ENCODE measurements around the gene PRELID2. TPM values are rescaled to one million over a fixed set of nuclear protein-coding genes. Genes with fewer than 3 reads are reported as not detected.

Gene PRELID2
- total RNA-seq, 4 donors from 2014 or later, result 21.8 to 54.5 (median 34.4) TPM

DNA sequence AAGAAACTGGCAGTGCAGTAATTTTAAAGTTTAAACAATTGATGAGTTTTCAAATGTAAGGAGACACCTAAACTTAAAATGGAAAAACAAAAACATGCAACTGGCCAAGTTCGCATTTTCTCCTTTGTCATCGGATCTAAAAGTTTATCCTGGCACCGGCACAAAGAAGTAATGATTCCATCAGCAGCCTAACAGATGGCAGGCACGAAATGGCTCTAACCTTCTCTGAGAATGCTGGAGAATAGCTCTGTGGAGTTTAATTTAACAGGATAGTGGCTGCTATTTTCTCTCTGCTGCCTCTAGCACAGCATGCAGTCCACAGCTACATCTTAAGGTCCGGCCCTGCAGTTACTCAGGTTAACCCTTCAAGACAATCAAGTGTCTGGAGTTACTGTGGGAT is 82.2 kb downstream of the PRELID2 start:
- no peaks in the 10 kb centered on the region for H3K36me3 ChIP-seq
- no peaks in the 10 kb centered on the region for H3K9me3 ChIP-seq
- H3K27ac ChIP-seq, result no peak overlapping the region
- no peaks in the 10 kb centered on the region for H3K27me3 ChIP-seq
- TF ChIP-seq, protein P1, sequence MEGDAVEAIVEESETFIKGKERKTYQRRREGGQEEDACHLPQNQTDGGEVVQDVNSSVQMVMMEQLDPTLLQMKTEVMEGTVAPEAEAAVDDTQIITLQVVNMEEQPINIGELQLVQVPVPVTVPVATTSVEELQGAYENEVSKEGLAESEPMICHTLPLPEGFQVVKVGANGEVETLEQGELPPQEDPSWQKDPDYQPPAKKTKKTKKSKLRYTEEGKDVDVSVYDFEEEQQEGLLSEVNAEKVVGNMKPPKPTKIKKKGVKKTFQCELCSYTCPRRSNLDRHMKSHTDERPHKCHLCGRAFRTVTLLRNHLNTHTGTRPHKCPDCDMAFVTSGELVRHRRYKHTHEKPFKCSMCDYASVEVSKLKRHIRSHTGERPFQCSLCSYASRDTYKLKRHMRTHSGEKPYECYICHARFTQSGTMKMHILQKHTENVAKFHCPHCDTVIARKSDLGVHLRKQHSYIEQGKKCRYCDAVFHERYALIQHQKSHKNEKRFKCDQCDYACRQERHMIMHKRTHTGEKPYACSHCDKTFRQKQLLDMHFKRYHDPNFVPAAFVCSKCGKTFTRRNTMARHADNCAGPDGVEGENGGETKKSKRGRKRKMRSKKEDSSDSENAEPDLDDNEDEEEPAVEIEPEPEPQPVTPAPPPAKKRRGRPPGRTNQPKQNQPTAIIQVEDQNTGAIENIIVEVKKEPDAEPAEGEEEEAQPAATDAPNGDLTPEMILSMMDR (IDR thresholded peaks at IDR 0.05), result no peak
- no peak for TF ChIP-seq POLR2A (IDR thresholded peaks at IDR 0.05)
- intact Hi-C loops (cut with DNase I; ENCODE audit: low total_unique reads), result no loop called here
- H3K4me1 ChIP-seq, result no peaks in the 10 kb centered on the region
- H3K4me3 ChIP-seq, result no peak overlapping the region
- no peak for DNase-seq

DNA sequence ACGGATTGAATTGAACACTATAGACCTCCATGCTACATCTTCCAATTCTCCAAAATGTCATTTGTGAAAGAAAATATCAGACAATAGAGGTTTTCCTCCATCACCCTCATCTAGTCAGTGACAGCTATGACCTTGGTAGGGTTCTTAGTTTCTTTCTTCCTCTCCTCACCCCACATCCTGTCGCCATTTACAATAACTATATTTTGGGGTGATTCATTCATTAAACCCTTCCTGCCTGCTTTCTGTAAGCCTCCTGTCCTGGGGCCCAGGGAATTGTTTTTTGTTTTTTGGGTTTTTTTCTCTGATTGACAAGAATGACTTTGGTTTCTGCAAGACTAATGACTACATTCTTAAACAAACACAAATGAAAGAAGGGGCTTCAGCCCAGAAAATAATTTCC is 82.6 kb downstream of the PRELID2 start:
- Histone ChIP-seq H3K27ac (no peak overlapping the region), H3K9me3 (no peaks in the 10 kb centered on the region), H3K4me1 (no peaks in the 10 kb centered on the region), H3K36me3 (no peaks in the 10 kb centered on the region), H3K27me3 (no peaks in the 10 kb centered on the region), H3K4me3 (no peak overlapping the region)
- intact Hi-C loops (cut with DNase I; ENCODE audit: low total_unique reads), result no loop called here
- TF ChIP-seq, protein P1 (IDR thresholded peaks at IDR 0.05), result no peak
- DNase-seq, result no peak

DNA sequence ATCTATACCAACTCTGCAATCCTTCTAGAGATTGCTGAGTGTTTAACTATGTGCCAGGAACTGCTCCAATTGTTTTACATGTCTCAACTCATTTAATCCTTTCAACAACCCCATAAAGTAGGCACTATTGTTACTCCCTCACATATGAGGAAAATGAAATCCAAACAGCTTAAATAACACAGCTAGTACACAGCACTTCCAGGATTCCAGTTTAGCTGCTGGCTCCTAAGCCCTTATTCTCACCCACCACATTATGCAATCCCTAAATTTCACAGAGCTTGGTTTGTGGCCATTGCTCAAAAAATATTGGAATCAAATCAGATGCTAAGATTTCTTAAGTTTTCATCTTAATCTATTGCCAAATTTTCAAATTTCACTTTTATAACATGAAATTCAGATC is 84.9 kb downstream of the PRELID2 start:
- no peaks in the 10 kb centered on the region for H3K4me1 ChIP-seq
- no peak for DNase-seq
- no peak overlapping the region for H3K27ac ChIP-seq
- H3K27me3 ChIP-seq, result no peaks in the 10 kb centered on the region
- TF ChIP-seq, protein P1 (IDR thresholded peaks at IDR 0.05), result no peak
- no peak for TF ChIP-seq POLR2A (IDR thresholded peaks at IDR 0.05)
- H3K36me3 ChIP-seq, result no peaks in the 10 kb centered on the region
- H3K4me3 ChIP-seq, result no peak overlapping the region
- intact Hi-C loops (cut with DNase I; ENCODE audit: low total_unique reads), result no loop called here
- H3K9me3 ChIP-seq, result no peaks in the 10 kb centered on the region

DNA sequence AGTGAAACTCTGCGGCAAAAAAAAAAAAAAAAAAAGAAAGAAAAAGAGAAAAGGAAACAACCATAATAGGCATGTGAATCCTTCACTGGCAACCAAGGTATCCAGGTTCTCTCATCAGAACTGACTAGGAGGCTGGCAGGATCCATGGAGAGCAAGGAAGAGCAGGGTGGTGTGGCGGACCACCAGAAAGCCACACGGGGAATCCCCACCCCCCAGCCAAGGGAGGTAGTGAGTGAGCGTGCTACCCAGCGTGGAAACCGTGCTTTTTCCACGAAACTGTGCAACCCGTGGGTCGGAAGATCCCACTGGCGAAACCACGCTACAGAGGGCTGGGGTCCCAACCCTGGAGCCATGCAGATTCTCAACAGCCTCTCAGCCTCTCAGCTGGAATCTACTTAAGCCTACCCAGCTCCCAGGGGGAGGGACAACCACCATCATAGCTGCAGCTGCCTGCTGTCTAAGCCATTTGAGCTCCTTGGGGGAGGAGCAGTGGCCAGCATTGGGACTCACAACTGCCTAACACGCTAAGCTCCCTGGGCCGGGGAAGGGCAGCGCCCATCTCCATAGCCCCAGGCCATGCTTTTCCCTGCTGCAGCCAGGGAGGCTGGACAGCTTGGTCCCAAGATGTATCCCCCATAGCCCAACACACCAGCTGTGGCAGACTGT is 91.6 kb downstream of the PRELID2 start:
- TF ChIP-seq POLR2A (IDR thresholded peaks at IDR 0.05), result no peak
- TF ChIP-seq, protein P1 (IDR thresholded peaks at IDR 0.05), result no peak
- DNase-seq, result no peak
- Histone ChIP-seq H3K27ac (no peak overlapping the region), H3K9me3 (no peaks in the 10 kb centered on the region), H3K36me3 (no peaks in the 10 kb centered on the region), H3K4me3 (no peak overlapping the region), H3K27me3 (no peaks in the 10 kb centered on the region), H3K4me1 (no peaks in the 10 kb centered on the region)
- intact Hi-C loops (cut with DNase I; ENCODE audit: low total_unique reads), result no loop called here

DNA sequence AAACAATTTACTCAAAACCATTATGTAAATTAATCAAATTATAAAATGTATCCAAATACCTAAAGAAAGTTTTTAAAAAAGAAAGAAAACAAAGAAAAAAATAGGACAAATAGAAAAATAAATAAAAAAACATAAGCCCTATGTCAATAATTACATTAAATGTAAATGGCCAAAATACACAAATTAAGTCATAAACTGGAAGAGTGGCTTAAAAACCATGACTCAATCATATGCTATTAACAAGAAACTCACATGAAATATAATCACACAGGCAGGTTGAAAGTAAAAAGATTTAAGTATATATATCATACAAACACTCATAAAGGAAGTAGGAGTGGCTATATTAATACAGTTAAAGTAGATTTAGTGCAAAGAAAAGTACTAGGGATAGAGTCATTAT is 95.3 kb downstream of the PRELID2 start:
- intact Hi-C loops (cut with DNase I; ENCODE audit: low total_unique reads), result no loop called here
- H3K9me3 ChIP-seq, result no peaks in the 10 kb centered on the region
- H3K27ac ChIP-seq, result no peak overlapping the region
- DNase-seq, result no peak
- no peak for TF ChIP-seq POLR2A (IDR thresholded peaks at IDR 0.05)
- TF ChIP-seq, protein P1 (IDR thresholded peaks at IDR 0.05), result no peak
- no peaks in the 10 kb centered on the region for H3K27me3 ChIP-seq
- no peaks in the 10 kb centered on the region for H3K4me1 ChIP-seq
- H3K4me3 ChIP-seq, result no peak overlapping the region
- H3K36me3 ChIP-seq, result no peaks in the 10 kb centered on the region

All from uterus (tissue), 4 donors.